ENCODE data around the gene TAOK2.
"Not testable (repeated sequence)": the region's sequence is repeated elsewhere in the genome, so short reads cannot be mapped to it uniquely, and the experiment has no call there.

The TAOK2 gene

GRCh38 chr16:30023586-30023985 is 49.9 kb downstream of the TAOK2 start:
- DNase-seq (ENCODE audit: low spot score) = no peak

GRCh38 chr16:30024451-30024850 is 50.8 kb downstream of the TAOK2 start:
- no peak for DNase-seq (ENCODE audit: low spot score)

GRCh38 chr16:30025156-30025555 is 51.5 kb downstream of the TAOK2 start:
- no peak for DNase-seq (ENCODE audit: low spot score)

GRCh38 chr16:30025574-30025973 is 51.9 kb downstream of the TAOK2 start:
- no peak for DNase-seq (ENCODE audit: low spot score)

GRCh38 chr16:30026449-30026848 is 52.8 kb downstream of the TAOK2 start:
- DNase-seq (ENCODE audit: low spot score) = no peak

GRCh38 chr16:30027588-30028437 is 54.1 kb downstream of the TAOK2 start:
- no peak for DNase-seq (ENCODE audit: low spot score)

GRCh38 chr16:30028438-30029076 is 54.9 kb downstream of the TAOK2 start:
- DNase-seq (ENCODE audit: low spot score) = no peak

GRCh38 chr16:30030011-30030685 is 56.5 kb downstream of the TAOK2 start:
- DNase-seq (ENCODE audit: low spot score) = no peak

GRCh38 chr16:30030841-30031413 is 57.3 kb downstream of the TAOK2 start, which contains the start of gene TLCD3B:
TSS of gene TLCD3B (minus strand) at chr16:30031271. CDS start at chr16:30030527, 744 bp downstream.
- DNase-seq (ENCODE audit: low spot score) = no peak

GRCh38 chr16:30031477-30031918 is 57.8 kb downstream of the TAOK2 start:
- no peak for DNase-seq (ENCODE audit: low spot score)

- no peak for DNase-seq (ENCODE audit: low spot score)
Observed at GRCh38 chr16:30032083-30032819, 58.6 kb downstream of the TAOK2 start.

GRCh38 chr16:30033270-30033669 is 59.6 kb downstream of the TAOK2 start:
- no peak for DNase-seq (ENCODE audit: low spot score)

GRCh38 chr16:30040221-30040620 is 66.6 kb downstream of the TAOK2 start:
- no peak for DNase-seq (ENCODE audit: low spot score)

GRCh38 chr16:30040690-30041089 is 67.0 kb downstream of the TAOK2 start:
- not testable (repeated sequence) for DNase-seq (ENCODE audit: low spot score)

- no peak for DNase-seq (ENCODE audit: low spot score)
Observed at GRCh38 chr16:30041841-30042240, 68.2 kb downstream of the TAOK2 start.

Measured in left forelimb (tissue), 1 donor.